GM12892 (cell line): ENCODE results near the gene MED15.

ENCODE experiments used
- POLR2A ChIP-seq: IDR thresholded peaks from 2 replicates; pipeline ENCODE4 v1.6.1; 2011; ENCODE audit warnings: low read depth, low read length, control low read depth
- POLR2AphosphoS5 ChIP-seq: IDR thresholded peaks from 2 replicates; pipeline ENCODE4 v1.6.1; 2011; ENCODE audit warnings: low read depth, low read length, control low read depth
- TAF1 ChIP-seq: IDR thresholded peaks from 2 replicates; pipeline ENCODE4 v1.6.1; 2011; ENCODE audit warnings: low read depth, mild to moderate bottlenecking, control low read depth, low read length, borderline replicate concordance

DNA sequence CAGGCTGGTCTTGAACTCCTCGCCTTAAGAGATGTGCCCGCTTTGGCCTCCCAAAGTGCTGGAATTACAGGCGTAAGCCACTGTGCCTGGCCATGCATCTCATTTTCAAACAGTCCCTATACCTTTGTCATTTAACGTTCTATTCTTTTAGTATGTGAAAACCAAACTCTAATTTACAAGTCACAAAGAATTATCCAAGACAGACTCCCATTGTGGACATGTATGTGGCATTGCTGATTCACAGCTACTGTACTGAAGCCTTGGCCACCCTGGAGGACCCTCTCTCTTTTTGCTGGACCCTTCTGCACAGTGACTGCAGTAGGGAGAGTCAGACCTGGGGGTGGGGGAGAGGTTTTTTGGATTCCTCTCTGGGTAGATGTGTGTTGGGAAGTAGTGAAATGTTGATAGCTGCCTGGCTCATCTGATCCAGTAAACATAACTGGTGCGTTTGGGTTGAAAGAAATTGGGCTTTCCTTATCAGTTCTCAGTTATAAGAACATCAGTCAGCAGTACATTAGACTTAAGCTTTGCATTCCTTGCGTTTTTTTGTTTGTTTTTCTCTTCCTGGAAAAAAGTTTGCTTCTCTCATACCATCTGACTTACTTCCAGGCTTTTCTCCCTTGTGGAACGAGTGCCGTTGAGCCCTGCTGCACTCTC, 65.9 kb downstream of the MED15 start:
- TF ChIP-seq POLR2AphosphoS5: no peak
- TF ChIP-seq POLR2A: no peak
- no peak for TF ChIP-seq TAF1
